ENCODE measurements around the gene HAL. TPM values are rescaled to one million over a fixed set of nuclear protein-coding genes. Genes with fewer than 3 reads are reported as not detected.
A peak's percentile ranks its signal among the peaks of the same experiment; 100 is the strongest.

Gene HAL
- total and polyA plus RNA-seq, 2 of the 13 experiments (the other 11 are each of a cell fraction or from before 2014, with no cell fraction given), result 0.89 to 37.8 TPM

DNA sequence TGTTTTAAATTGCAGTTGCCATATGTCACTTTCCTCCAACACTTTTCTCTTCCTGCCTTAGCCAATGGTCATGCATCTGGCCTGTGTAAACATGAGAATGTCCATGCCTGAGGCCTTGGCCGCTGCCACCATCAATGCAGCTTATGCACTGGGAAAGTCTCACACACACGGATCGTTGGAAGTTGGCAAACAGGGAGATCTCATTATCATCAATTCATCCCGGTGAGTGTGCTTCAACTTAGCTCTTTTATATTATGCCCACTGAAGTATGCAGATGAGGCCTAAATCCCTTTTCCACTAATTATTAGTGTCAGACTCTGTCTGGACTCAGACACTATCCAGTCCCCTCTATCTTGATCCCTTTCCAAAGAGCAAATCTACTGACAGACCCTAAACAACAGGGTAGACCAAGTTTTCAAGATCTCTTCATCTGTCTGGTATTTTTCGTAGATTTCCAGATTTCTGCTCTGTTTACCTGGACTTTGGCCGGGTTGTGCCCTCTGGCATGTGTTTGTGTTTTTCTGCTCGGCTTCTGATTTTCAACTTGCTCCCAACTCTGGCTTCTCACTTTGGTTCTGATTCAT, 29.8 kb downstream of the HAL start (continued):
- TF ChIP-seq ZSCAN21 (CRISPR knock-in tag; IDR thresholded peaks at IDR 0.05; ENCODE audit: borderline replicate concordance), result no peak
- TF ChIP-seq NR2F6 (IDR thresholded peaks at IDR 0.05), result peak; percentile 91
- peak; percentile 89 for TF ChIP-seq NR2F6 (CRISPR knock-in tag; IDR thresholded peaks at IDR 0.05)
- TF ChIP-seq RXRA (CRISPR knock-in tag; IDR thresholded peaks at IDR 0.05), result peak; percentile 31; the same call in 1 of the 2 replicates
- TF ChIP-seq FOXO1 (CRISPR knock-in tag; IDR thresholded peaks at IDR 0.05), result peak; percentile 76; the same call in 1 of the 2 replicates
- TF ChIP-seq, protein P1, sequence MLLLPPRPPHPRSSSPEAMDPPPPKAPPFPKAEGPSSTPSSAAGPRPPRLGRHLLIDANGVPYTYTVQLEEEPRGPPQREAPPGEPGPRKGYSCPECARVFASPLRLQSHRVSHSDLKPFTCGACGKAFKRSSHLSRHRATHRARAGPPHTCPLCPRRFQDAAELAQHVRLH (CRISPR knock-in tag; IDR thresholded peaks at IDR 0.05; ENCODE audit: borderline replicate concordance, low read depth), result 0 out of 2 replicates have a peak, but pooled peaks have one; percentile 49
- TF ChIP-seq YEATS2 (CRISPR knock-in tag; IDR thresholded peaks at IDR 0.05; ENCODE audit: borderline replicate concordance), result peak; percentile 13; the same call in 1 of the 2 replicates
- TF ChIP-seq WIZ (CRISPR knock-in tag; IDR thresholded peaks at IDR 0.05), result 0 out of 2 replicates have a peak, but pooled peaks have one; percentile 38
- peak; percentile 81 for TF ChIP-seq HNF4G (IDR thresholded peaks at IDR 0.05; ENCODE audit: borderline replicate concordance, low read depth, low read length)
- TF ChIP-seq HNF4G (CRISPR knock-in tag; IDR thresholded peaks at IDR 0.05; ENCODE audit: borderline replicate concordance, low read depth), result peak; percentile 76; the same call in 1 of the 2 replicates
- peak; percentile 61 for TF ChIP-seq CEBPG (CRISPR knock-in tag; IDR thresholded peaks at IDR 0.05)
- no peak for TF ChIP-seq ZNF777 (CRISPR knock-in tag; IDR thresholded peaks at IDR 0.05)
- TF ChIP-seq ZNF768 (CRISPR knock-in tag; IDR thresholded peaks at IDR 0.05), result no peak
- peak; percentile 93 for TF ChIP-seq ASH2L (IDR thresholded peaks at IDR 0.05; ENCODE audit: insufficient read length, low read depth, low read length)
- TF ChIP-seq PATZ1 (CRISPR knock-in tag; IDR thresholded peaks at IDR 0.05), result no peak
